SK-N-SH treated with all-trans-retinoic acid at 6 μM for 48 hours (cell line): Measurements from ENCODE around the gene CWC27.
A peak's percentile ranks its signal among the peaks of the same experiment; 100 is the strongest.

Experiments used
- ATAC-seq: fragments of 200-7000 bp; cut with Tn5 transposase; 3 replicates; pipeline ENCODE4 v1.9.1; 2020; ENCODE audit warnings: mild to moderate bottlenecking, moderate library complexity
- BACH2 ChIP-seq: fragments of 250-450 bp; sonication (Bioruptor Pico); IDR thresholded peaks from 2 replicates; pipeline ENCODE4 v1.9.0; 2021; ENCODE audit warnings: mild to moderate bottlenecking, borderline replicate concordance
- CSDC2 ChIP-seq: fragments of 250-450 bp; sonication (Bioruptor Pico); IDR thresholded peaks from 2 replicates; pipeline ENCODE4 v1.5.0; 2020; ENCODE audit warnings: mild to moderate bottlenecking, moderate library complexity
- CSRNP3 ChIP-seq: fragments of 250-450 bp; sonication (Bioruptor Pico); IDR thresholded peaks from 2 replicates; pipeline ENCODE4 v1.5.1; 2021; ENCODE audit warnings: mild to moderate bottlenecking, moderate library complexity
- ISL1 ChIP-seq: fragments of 250-450 bp; sonication (Bioruptor Pico); IDR thresholded peaks from 2 replicates; pipeline ENCODE4 v2.1.2; 2022; ENCODE audit warnings: mild to moderate bottlenecking, moderate library complexity
- OSR1 ChIP-seq: fragments of 250-450 bp; sonication (Bioruptor Pico); IDR thresholded peaks from 2 replicates; pipeline ENCODE4 v1.8.0; 2022; ENCODE audit warnings: moderate library complexity, mild to moderate bottlenecking, inconsistent platforms
- POU6F1 ChIP-seq: fragments of 250-450 bp; sonication (Bioruptor Pico); IDR thresholded peaks from 2 replicates; pipeline ENCODE4 v1.8.0; 2021; ENCODE audit warnings: low read depth, mild to moderate bottlenecking, moderate library complexity, borderline replicate concordance
- PPARA ChIP-seq: fragments of 250-450 bp; sonication (Bioruptor Pico); IDR thresholded peaks from 2 replicates; pipeline ENCODE4 v1.5.0; 2020; ENCODE audit warnings: mild to moderate bottlenecking, borderline replicate concordance
- SNAI2 ChIP-seq: fragments of 250-450 bp; sonication (Bioruptor Pico); IDR thresholded peaks from 2 replicates; pipeline ENCODE4 v1.5.0; 2020; ENCODE audit warnings: mild to moderate bottlenecking, moderate library complexity
- TCF4 ChIP-seq: fragments of 250-450 bp; sonication (Bioruptor Pico); IDR thresholded peaks from 2 replicates; pipeline ENCODE4 v1.8.0; 2021; ENCODE audit warnings: mild to moderate bottlenecking, moderate library complexity, borderline replicate concordance
- ZC3H10 ChIP-seq: fragments of 250-450 bp; sonication (Bioruptor Pico); IDR thresholded peaks from 2 replicates; pipeline ENCODE4 v1.5.1; 2021; ENCODE audit warnings: mild to moderate bottlenecking, moderate library complexity
- ZNF565 ChIP-seq: fragments of 450-650 bp; formaldehyde crosslinking; conservative IDR thresholded peaks from 2 replicates; pipeline ENCODE4 v1.5.0; 2020; ENCODE audit warnings: low read depth, mild to moderate bottlenecking, moderate library complexity
- ZNF70 ChIP-seq: fragments of 450-650 bp; formaldehyde crosslinking; IDR thresholded peaks from 2 replicates; pipeline ENCODE4 v1.5.0; 2020; ENCODE audit warnings: mild to moderate bottlenecking, moderate library complexity
- TF ChIP-seq, protein P1 (sequence below): fragments of 250-450 bp; sonication (Bioruptor Pico); IDR thresholded peaks from 2 replicates; pipeline ENCODE4 v1.5.0; 2020; ENCODE audit warnings: mild to moderate bottlenecking, moderate library complexity

The CWC27 gene

DNA sequence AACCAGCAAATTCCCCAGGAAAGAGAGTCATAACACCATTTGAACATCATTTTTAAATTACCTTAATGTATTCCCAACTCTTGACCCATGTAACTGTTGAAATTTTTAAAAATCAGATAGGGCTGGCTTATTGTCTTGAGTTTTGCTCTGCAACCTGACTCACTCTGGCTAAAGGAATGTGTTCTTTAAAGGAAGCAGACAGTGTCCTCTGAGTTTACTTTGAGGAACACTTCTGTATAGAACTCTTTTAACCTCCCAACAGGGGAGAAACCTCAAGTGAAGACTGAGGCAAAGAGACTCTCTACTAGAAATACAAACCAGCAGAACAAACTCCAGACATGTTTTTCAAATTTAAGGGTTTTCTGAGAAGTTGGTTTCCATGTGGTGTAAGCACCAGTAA is 248.9 kb downstream of the CWC27 start (continued):
- no peak for TF ChIP-seq CSRNP3 (CRISPR knock-in tag)
- no peak for TF ChIP-seq CSDC2 (CRISPR knock-in tag)
- no peak for TF ChIP-seq TCF4 (CRISPR knock-in tag)
- no peak for TF ChIP-seq OSR1
- TF ChIP-seq SNAI2 (CRISPR knock-in tag): no peak
- TF ChIP-seq ISL1 (CRISPR knock-in tag): no peak
- TF ChIP-seq ZNF70 (CRISPR knock-in tag): no peak
- no peak for TF ChIP-seq POU6F1 (CRISPR knock-in tag)

GRCh38 chr5:65018763-65019162 is 250.0 kb downstream of the CWC27 start:
- no peak for TF ChIP-seq PPARA (CRISPR knock-in tag)
- no peak for TF ChIP-seq POU6F1 (CRISPR knock-in tag)
- no peak for TF ChIP-seq ZNF565 (CRISPR knock-in tag)
- no peak for TF ChIP-seq TCF4 (CRISPR knock-in tag)
- TF ChIP-seq BACH2 (CRISPR knock-in tag): no peak
- TF ChIP-seq ZC3H10 (CRISPR knock-in tag): no peak
- no peak for ATAC-seq

GRCh38 chr5:65020492-65020891 is 251.8 kb downstream of the CWC27 start:
- ATAC-seq: peak; percentile 86

More at GRCh38 chr5:65020492-65020891, 251.8 kb downstream of the CWC27 start:
- TF ChIP-seq, protein P1, sequence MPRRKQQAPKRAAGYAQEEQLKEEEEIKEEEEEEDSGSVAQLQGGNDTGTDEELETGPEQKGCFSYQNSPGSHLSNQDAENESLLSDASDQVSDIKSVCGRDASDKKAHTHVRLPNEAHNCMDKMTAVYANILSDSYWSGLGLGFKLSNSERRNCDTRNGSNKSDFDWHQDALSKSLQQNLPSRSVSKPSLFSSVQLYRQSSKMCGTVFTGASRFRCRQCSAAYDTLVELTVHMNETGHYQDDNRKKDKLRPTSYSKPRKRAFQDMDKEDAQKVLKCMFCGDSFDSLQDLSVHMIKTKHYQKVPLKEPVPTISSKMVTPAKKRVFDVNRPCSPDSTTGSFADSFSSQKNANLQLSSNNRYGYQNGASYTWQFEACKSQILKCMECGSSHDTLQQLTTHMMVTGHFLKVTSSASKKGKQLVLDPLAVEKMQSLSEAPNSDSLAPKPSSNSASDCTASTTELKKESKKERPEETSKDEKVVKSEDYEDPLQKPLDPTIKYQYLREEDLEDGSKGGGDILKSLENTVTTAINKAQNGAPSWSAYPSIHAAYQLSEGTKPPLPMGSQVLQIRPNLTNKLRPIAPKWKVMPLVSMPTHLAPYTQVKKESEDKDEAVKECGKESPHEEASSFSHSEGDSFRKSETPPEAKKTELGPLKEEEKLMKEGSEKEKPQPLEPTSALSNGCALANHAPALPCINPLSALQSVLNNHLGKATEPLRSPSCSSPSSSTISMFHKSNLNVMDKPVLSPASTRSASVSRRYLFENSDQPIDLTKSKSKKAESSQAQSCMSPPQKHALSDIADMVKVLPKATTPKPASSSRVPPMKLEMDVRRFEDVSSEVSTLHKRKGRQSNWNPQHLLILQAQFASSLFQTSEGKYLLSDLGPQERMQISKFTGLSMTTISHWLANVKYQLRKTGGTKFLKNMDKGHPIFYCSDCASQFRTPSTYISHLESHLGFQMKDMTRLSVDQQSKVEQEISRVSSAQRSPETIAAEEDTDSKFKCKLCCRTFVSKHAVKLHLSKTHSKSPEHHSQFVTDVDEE: 0 out of 2 replicates have a peak, but pooled peaks have one; percentile 37
- TF ChIP-seq CSRNP3 (CRISPR knock-in tag) (peak; percentile 46; the same call in 1 of the 2 replicates), CSDC2 (CRISPR knock-in tag) (no peak), TCF4 (CRISPR knock-in tag) (peak; percentile 83; the same call in 1 of the 2 replicates)
- TF ChIP-seq, all 23 proteins: peak for 3
